Measurements from ENCODE around the gene CKS2. TPM values are rescaled to one million over a fixed set of nuclear protein-coding genes. Genes with fewer than 3 reads are reported as not detected.

CKS2 gene
- 99.7 and 353 TPM in 2 replicates for total RNA-seq

DNA sequence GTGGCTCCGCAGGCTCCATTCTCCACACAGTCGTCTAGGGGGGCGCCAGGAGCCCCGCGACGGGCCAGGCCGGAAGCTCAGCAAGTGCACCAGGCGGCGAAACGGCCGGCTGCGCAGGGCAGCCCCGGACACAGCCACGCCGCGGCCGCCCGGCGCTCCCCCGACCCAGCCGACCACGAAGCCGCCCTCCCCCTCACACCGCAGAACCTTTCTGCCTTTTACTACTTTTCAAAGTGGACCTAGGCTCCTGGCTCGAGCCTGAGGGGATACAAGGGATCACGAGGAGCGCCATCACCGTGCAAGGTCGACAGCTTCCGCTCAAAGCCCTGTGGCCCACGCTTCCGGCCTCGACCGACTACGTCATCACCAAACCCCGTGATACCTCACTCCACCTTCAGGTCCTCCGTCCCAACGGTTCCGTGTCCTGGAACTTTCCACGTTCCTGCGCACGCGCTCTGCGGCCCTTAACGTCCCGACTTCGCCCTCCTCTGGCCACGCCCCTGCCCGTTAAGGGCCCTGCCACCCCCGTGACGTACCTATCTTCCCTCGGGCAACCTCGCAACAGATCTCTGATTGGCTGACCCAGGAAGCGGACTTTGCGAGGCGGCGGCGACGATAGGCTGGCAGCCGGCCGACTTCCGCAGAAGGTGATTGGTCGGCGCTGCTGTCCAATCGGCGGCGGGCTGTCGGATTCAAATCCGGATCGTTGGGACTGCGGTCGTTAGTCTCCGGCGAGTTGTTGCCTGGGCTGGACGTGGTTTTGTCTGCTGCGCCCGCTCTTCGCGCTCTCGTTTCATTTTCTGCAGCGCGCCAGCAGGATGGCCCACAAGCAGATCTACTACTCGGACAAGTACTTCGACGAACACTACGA lies at the start of gene CKS2:
Gene CKS2, plus strand, starts transcription at position 721 of the 871 bp plus-strand sequence. Its CDS starts 98 bp downstream, at position 819.

DNA sequence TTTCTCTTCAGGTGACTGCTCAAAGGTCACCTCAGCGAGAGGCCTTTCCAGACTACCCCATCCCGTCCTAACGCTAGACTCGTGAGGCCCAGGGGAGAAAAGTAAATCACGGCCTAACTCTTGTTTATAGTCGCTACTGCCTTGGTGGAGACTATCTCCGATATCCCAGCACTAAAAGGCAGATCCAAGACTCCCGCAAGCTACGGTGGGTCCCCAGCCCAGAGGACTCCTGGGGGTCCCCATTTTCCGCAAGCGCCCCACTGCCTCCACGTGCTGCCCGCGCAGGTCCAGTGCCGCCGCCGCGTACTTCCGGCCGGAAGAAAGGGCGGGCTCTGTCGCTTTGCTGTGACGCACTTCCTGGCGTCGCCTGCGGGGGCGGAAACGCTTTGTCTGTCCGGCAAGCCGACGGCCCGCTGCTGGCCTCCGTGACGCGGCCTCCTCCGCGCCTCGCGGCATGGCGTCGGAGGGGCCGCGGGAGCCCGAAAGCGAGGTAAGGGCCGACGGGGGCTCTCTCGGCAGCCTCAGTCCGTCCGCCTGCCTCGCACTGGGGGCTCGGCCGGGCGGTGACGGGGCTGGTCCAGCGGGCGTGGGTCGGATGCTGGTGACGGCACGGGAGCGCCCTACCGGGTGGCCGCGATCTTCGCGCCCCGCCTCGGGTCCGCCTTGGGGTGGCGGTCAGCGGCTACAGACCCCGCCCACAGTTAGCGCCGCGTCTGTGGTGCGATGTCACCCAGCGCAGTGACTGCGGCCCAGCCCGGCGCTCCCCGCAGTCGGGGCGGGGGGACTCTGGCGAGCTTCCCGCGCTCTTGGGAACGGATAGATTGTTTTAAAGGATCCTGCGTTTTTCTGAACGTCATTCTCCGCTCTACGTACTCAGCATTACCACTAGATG lies 7.4 kb downstream of the CKS2 start, which contains the start of gene SECISBP2:
Gene SECISBP2, plus strand, starts transcription at position 378 of the 892 bp plus-strand sequence. Its CDS starts 77 bp downstream, at position 455.

Other genes starting within 250 kb of the CKS2 start
- gene SHC3, start 132.4 kb upstream of the CKS2 start, total RNA-seq: 10.2 and 25.5 TPM in 2 replicates
- 27.8 and 32.6 TPM in 2 replicates for gene SECISBP2, start 7.3 kb downstream of the CKS2 start, total RNA-seq
- 0.55 and 0.62 TPM in 2 replicates for gene SEMA4D, start 186.9 kb downstream of the CKS2 start, total RNA-seq